Activated CD4-positive, alpha-beta T cell treated with anti-CD3 and anti-CD28 coated beads for 36 hours (primary cell): ENCODE measurements around the gene PTPRJ. TPM values are rescaled to one million over a fixed set of nuclear protein-coding genes. Genes with fewer than 3 reads are reported as not detected.

Experiments
- ATAC-seq: fragments of 200-7000 bp; cut with Tn5 transposase; one replicate; pipeline ENCODE4 v1.10.0; 2021; ENCODE audit warnings: mild to moderate bottlenecking, moderate library complexity
- CTCF ChIA-PET: fragments of 350-600 bp; sonication (Branson Sonifier 250); formaldehyde crosslinking; loops from one replicate; lab custom pipeline; 2021; ENCODE audit warnings: antibody characterized with exemption; lab: Charles Lee
- POLR2A ChIA-PET: fragments of 350-600 bp; sonication (Branson Sonifier 250); formaldehyde crosslinking; loops from one replicate; lab custom pipeline; 2021; ENCODE audit warnings: antibody characterized with exemption, inconsistent platforms; lab: Charles Lee
- DNase-seq: peaks from one replicate; pipeline ENCODE4 v3.0.0-alpha.2; 2020
- H3K27ac Mint-ChIP-seq: one replicate; pipeline ENCODE4 v1.8.0; 2021; ENCODE audit warnings: mixed read lengths
- H3K27me3 Mint-ChIP-seq: one replicate; pipeline ENCODE4 v1.8.0; 2021; ENCODE audit warnings: mixed read lengths
- H3K36me3 Mint-ChIP-seq: one replicate; pipeline ENCODE4 v1.8.0; 2021; ENCODE audit warnings: low read depth, mixed read lengths
- H3K4me1 Mint-ChIP-seq: one replicate; pipeline ENCODE4 v1.8.0; 2021; ENCODE audit warnings: mixed read lengths
- H3K4me3 Mint-ChIP-seq: one replicate; pipeline ENCODE4 v1.8.0; 2021; ENCODE audit warnings: mild to moderate bottlenecking, moderate library complexity, mixed read lengths
- H3K9me3 Mint-ChIP-seq: one replicate; pipeline ENCODE4 v1.8.0; 2021; ENCODE audit warnings: low read depth, mixed read lengths
- intact Hi-C, 2 experiments: fragments of 100-400 bp; cut with DNase I in 1 of 2; cut with micrococcal nuclease in 1 of 2; formaldehyde crosslinking; loops; one replicate each; pipeline versions ENCODE4 v1.14.2 to v1.15.1; 2022 to 2024; cut with DNase I, micrococcal nuclease
- total RNA-seq, 2 experiments: library from RNA; stranded (reverse); gene quantifications; one replicate each; pipeline ENCODE4 v1.2.3, GENCODE V29; 2021

The PTPRJ gene
- total RNA-seq, 2 experiments from 2014 or later = 20.8 to 21.3 TPM

DNA sequence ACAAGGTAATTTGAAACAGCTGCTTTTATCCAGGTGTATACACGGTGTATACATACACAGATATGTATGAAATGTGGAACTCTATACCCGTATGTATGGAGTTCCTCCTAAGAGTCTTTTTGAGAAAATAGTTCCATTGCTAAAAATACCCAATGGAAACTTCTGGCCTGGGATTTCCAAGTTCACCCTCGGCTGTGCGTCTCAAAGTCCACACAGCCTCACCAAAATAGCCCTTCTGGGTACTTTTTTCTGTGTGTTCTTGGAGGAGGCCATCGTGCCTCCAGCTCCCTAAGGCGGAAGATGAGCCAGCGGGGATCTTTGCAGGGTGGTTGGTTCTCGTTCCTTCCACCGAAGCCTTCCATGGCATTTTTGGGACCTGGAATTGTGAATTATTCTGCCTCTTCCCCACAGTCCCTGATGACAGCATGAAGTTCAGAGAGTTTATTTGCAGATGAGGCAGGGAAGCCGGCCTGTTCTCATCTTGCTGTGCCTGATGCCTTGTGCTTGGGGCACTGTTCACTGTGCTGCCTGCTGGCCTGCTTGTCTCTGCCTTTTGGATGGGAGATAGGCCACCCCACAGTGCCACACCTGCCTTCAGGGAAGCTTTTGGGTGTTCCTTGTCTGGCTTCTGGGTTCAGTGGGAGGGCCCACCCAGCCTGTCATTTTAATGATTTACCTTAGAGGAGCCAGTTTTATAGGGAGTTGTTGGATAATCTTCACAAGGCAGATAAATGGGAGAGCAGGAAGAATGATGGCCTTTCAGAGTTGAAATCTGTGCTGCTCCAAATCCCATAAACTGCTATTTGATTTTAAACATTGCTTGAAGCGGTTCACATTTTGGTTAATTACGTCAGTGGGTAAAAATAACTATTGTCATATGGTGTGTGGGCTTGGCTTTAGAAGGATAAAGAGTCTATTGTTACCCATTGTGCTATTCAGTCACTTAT is 123.5 kb downstream of the PTPRJ start:
- ATAC-seq = no peak
- CTCF ChIA-PET = interaction anchor here (0.7 to 1.0 kb wide), 4 partner anchors 20 to 283 kb away, joined by 3 to 6 read pairs (median 3); no protein-coding TSS in a partner anchor
- Mint-ChIP-seq H3K4me3 (no peak overlapping the region), H3K9me3 (no peaks in the 10 kb centered on the region), H3K4me1 (peaks cover 66% of the 10 kb centered on the region), H3K36me3 (peaks cover 3% of the 10 kb centered on the region), H3K27me3 (no peaks in the 10 kb centered on the region), H3K27ac (no peak overlapping the region)
- intact Hi-C loops = no loop called here
- POLR2A ChIA-PET = no interaction called here
- no peak for DNase-seq

DNA sequence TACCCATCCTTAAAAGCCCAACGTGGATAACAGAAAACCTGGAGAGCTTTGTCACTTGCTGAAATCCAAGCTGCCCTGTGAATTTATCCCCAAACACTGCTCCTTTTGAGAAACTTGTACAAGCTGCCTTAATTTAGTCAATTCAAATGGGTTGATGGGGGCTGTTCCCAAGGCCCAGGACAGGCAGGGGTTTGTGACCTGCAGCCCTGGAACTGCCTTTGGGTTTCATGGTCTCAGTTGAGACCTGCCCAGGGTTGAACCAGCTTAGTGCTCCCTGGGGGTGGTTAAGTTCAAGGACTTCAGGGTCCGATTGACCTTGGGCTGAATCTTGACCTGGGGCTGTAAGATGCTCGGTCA is 124.2 kb downstream of the PTPRJ start:
- no peaks in the 10 kb centered on the region for H3K9me3 Mint-ChIP-seq
- peaks cover 68% of the 10 kb centered on the region for H3K4me1 Mint-ChIP-seq
- peaks cover 2% of the 10 kb centered on the region for H3K36me3 Mint-ChIP-seq
- CTCF ChIA-PET = interaction anchor here (0.7 to 12.0 kb wide), 3 partner anchors 13 to 283 kb away, joined by 3 to 209 read pairs (median 3); no protein-coding TSS in a partner anchor
- DNase-seq (no peak), ATAC-seq (no peak)
- H3K27me3 Mint-ChIP-seq = no peaks in the 10 kb centered on the region
- intact Hi-C loops = no loop called here
- H3K27ac Mint-ChIP-seq = no peak overlapping the region
- POLR2A ChIA-PET = no interaction called here
- H3K4me3 Mint-ChIP-seq = no peak overlapping the region

DNA sequence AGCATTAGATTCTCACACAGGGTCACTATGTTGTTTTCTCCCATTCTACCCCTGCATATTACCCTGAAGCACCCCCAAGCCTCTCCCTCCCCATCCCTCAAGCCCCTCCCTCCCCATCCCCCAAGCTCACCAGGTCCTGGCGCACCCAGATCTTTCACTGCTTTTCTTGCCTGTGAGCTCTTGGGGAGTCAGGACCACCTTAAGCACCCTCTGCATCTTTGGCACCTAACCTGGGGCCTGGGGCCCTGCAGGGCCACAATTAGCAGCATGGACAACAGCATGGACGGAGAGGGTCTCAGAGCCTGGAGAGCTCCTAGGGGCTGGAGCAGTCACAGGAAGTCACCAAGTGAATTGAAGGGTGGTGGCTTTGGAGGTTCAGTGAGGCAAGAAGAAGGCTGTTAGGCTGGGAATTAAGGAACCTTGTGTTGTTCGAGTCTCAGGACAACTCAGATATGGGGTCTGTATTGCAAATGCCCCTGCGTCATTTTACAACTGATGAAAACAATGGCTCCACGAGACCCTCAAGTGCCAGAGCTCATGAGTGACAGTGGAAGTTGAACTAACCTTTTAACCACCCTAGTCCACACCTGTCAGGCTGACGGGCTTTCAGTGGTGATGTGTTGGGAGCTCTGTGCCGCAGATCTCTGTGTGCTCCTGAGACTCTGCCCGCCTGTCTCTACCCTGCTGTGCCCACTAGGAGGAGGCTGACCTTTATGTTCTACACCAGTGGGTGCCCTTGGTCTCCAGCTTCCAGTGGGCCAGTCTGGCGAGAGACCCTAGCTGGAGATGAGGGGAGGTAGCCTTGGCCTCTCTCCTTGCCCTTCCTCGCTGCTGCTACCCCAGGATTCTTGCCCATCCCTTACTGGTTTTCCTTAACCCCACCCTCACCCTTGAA is 125.0 kb downstream of the PTPRJ start:
- Mint-ChIP-seq H3K36me3 (no peaks in the 10 kb centered on the region), H3K9me3 (no peaks in the 10 kb centered on the region), H3K27ac (no peak overlapping the region), H3K27me3 (no peaks in the 10 kb centered on the region), H3K4me3 (no peak overlapping the region), H3K4me1 (peaks cover 71% of the 10 kb centered on the region)
- intact Hi-C loops = no loop called here
- DNase-seq = no peak
- no peak for ATAC-seq
- POLR2A ChIA-PET = no interaction called here
- CTCF ChIA-PET = interaction anchor here (0.6 to 12.0 kb wide), 4 partner anchors 14 to 252 kb away, joined by 3 to 209 read pairs (median 3); no protein-coding TSS in a partner anchor

DNA sequence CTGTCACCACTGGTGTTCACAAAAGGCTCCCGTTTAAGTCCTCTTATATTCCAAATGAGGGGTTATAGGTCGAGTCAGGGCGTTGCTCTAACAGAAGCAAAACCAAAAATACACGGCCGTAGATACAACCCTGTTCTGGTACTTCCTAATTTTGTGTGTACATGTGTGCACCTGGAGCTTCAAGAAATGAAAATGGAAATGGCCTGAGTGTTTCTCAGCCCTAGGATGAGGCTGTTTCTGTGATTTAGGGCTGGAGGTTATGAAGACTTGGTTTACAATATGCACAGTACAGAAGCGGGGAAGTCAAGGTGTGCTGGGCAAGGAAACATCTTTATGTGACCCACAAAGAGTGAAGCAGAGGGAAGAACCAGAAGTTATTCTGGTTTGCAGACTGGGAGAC is 125.8 kb downstream of the PTPRJ start:
- ATAC-seq (no peak), DNase-seq (no peak)
- Mint-ChIP-seq H3K4me1 (peaks cover 71% of the 10 kb centered on the region), H3K27ac (peak overlapping the region; percentile 48), H3K36me3 (no peaks in the 10 kb centered on the region), H3K9me3 (no peaks in the 10 kb centered on the region), H3K27me3 (no peaks in the 10 kb centered on the region), H3K4me3 (no peak overlapping the region)
- ChIA-PET CTCF (interaction anchor here (1.2 to 12.0 kb wide), 7 partner anchors 15 to 171 kb away, joined by 3 to 209 read pairs (median 3); no protein-coding TSS in a partner anchor), POLR2A (no interaction called here)
- intact Hi-C loops = no loop called here

DNA sequence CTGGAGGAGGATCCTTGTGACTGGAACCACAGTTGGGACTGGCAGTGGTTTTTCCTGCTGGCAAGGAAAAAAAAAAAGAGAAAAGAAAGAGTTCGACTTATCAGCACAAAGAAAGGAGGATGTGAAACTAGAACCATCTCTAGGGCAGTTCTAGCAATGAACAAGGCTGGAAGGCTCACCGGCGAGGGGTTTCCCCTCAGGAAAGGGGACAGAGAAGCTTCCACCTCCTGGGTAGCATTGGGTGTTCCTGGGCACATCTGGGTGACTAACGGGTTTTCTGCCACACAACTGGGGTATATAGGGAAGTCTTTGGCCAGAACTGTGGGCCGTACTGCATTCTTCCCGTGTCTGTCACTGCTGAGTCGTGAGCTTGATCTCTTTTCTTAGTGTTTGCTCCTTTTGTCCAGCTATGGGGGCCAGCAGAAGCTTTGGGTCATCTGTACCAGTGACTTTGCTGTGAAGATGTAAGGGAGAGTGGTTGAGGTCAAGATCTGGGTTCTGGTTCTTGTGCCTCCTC is 126.9 kb downstream of the PTPRJ start:
- intact Hi-C loops = loop anchor here (1.0 kb wide), 2 partner anchors 52 to 124 kb away; no protein-coding TSS in a partner anchor
- peak overlapping the region; percentile 13 for H3K4me3 Mint-ChIP-seq
- ATAC-seq = peak; percentile 78

DNA sequence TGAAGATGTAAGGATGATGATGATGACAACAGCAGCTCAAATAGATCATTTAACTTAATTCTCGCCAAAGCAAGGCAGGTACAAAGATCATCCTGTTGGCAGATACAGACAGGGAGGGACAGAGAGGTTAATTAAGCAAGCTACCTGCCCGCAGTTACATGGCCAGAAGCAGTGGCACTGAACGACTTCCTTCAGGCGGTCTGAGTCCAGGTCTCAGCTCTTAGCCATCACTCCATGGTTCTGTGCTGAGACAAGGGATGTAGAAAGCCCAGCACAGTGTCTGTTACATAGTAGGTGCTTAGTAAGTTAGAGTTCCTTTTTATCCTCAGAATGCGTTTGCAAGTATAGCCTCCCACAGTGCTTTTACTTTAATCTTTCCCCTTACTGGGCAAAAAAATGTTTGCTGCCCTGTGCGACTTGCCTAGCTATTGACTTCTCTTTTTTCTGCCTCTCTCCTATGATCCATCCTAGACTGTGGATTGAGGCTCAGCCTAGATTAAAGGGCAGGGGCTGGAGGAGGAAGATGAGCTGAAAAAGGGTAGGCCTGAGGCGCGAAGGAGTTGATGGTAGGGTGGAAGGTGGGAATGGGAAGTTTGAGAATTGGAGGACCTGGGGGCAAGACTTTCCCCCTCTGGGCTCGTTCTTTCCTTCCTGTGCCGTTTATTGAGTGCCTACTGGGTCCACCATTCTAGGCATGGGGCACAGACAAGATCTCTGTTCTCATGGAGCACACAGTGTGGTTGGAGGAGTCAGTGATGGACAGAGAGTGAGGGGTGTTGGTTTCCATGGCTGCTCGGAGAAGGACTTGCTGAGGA is 128.1 kb downstream of the PTPRJ start:
- no peak for DNase-seq
- no peak for ATAC-seq
- Mint-ChIP-seq H3K27ac (peak overlapping the region; percentile 87), H3K9me3 (no peaks in the 10 kb centered on the region), H3K27me3 (no peaks in the 10 kb centered on the region), H3K4me1 (peaks cover 54% of the 10 kb centered on the region), H3K36me3 (peaks cover 3% of the 10 kb centered on the region), H3K4me3 (no peak overlapping the region)
- CTCF ChIA-PET = interaction anchor here (0.6 to 12.0 kb wide), 31 partner anchors 7 to 443 kb away, joined by 3 to 209 read pairs (median 4); partner anchors contain the start of gene NUP160
- POLR2A ChIA-PET = interaction anchor here (0.7 to 1.8 kb wide), 7 partner anchors 53 to 176 kb away, joined by 3 to 7 read pairs (median 4); no protein-coding TSS in a partner anchor
- intact Hi-C loops = loop anchor here (1.0 to 2.0 kb wide), 7 partner anchors 11 to 260 kb away; partner anchors contain the start of gene NUP160 (in 1 of the 2)

More for the DNA sequence above, 126.9 kb downstream of the PTPRJ start:
- DNase-seq = peak; percentile 76
- H3K36me3 Mint-ChIP-seq = no peaks in the 10 kb centered on the region
- H3K4me1 Mint-ChIP-seq = peaks cover 62% of the 10 kb centered on the region
- H3K9me3 Mint-ChIP-seq = no peaks in the 10 kb centered on the region
- ChIA-PET POLR2A (interaction anchor here (0.6 to 1.8 kb wide), 4 partner anchors 41 to 175 kb away, joined by 3 to 7 read pairs (median 5); no protein-coding TSS in a partner anchor), CTCF (interaction anchor here (0.6 to 12.0 kb wide), 22 partner anchors 8 to 568 kb away, joined by 3 to 209 read pairs (median 4); no protein-coding TSS in a partner anchor)
- H3K27ac Mint-ChIP-seq = peak overlapping the region; percentile 51
- H3K27me3 Mint-ChIP-seq = no peaks in the 10 kb centered on the region

DNA sequence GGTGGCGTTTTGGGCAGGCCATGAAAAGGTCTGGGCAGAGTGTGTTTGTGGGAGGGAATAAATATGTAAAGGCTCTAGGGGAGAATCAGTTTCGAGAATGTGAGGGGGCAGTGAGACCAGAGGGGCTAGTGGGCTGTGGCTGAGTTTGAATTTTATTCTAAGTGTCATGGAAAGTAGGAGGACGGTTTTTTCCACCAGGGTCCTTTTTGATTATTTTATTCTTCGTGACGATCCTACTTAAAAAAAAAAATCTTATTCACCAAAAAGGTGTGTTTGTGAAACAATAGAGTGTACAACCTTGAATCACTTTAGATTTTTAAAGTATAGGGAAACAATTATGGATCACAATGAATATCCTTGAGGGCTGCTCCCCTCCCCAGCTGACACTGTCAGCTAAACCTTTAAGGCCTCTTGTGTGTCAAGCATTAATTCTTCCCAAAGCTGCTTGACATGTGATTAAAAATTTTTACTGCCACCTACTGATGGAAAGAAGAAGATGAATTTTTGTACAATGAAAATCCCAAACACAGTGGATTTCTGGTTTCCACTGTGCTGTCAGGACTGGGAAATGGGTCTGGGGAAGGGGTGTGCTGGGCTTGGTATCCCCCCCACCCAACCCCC is 128.8 kb downstream of the PTPRJ start:
- Mint-ChIP-seq H3K4me3 (peak overlapping the region; percentile 66), H3K36me3 (peaks cover 3% of the 10 kb centered on the region), H3K27me3 (no peaks in the 10 kb centered on the region), H3K4me1 (peaks cover 49% of the 10 kb centered on the region), H3K9me3 (no peaks in the 10 kb centered on the region), H3K27ac (peak overlapping the region; percentile 87)
- intact Hi-C loops = loop anchor here (1.0 to 2.0 kb wide), 7 partner anchors 12 to 260 kb away; partner anchors contain the start of gene NUP160 (in 1 of the 2)
- CTCF ChIA-PET = interaction anchor here (0.6 to 12.0 kb wide), 20 partner anchors 8 to 444 kb away, joined by 3 to 209 read pairs (median 4); partner anchors contain the start of gene NUP160
- DNase-seq (no peak), ATAC-seq (peak; percentile 34)
- POLR2A ChIA-PET = interaction anchor here (0.7 to 1.3 kb wide), 3 partner anchors 92 to 177 kb away, joined by 3 to 5 read pairs (median 4); no protein-coding TSS in a partner anchor

DNA sequence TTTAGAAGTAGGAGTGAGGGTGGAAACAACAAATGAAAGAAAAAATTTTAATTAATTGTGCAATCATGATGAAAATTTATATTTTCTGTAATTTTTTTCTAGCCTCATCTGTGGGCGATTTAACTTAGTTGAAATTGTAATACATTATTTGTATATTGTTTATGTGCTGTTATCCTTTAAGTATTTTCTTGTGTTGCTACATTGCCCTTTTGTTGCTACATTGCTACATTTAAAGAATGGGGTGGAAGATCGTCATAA is 130.1 kb downstream of the PTPRJ start:
- peaks cover 14% of the 10 kb centered on the region for H3K36me3 Mint-ChIP-seq
- ChIA-PET CTCF (interaction anchor here (0.6 to 12.0 kb wide), 7 partner anchors 10 to 271 kb away, joined by 3 to 209 read pairs (median 7); partner anchors contain the start of gene NUP160), POLR2A (interaction anchor here (0.7 kb wide), 2 partner anchors 178 to 272 kb away, joined by 3 to 4 read pairs; no protein-coding TSS in a partner anchor)
- H3K27me3 Mint-ChIP-seq = no peaks in the 10 kb centered on the region
- DNase-seq (no peak), ATAC-seq (no peak)
- intact Hi-C loops = loop anchor here (1.0 to 10.0 kb wide), 7 partner anchors 146 to 468 kb away; partner anchors contain the start of genes FNBP4 (in 2 of the 2) and MTCH2 (in 1 of the 2)
- H3K9me3 Mint-ChIP-seq = peaks cover 10% of the 10 kb centered on the region
- H3K4me1 Mint-ChIP-seq = peaks cover 45% of the 10 kb centered on the region
- H3K27ac Mint-ChIP-seq = no peak overlapping the region
- H3K4me3 Mint-ChIP-seq = no peak overlapping the region

DNA sequence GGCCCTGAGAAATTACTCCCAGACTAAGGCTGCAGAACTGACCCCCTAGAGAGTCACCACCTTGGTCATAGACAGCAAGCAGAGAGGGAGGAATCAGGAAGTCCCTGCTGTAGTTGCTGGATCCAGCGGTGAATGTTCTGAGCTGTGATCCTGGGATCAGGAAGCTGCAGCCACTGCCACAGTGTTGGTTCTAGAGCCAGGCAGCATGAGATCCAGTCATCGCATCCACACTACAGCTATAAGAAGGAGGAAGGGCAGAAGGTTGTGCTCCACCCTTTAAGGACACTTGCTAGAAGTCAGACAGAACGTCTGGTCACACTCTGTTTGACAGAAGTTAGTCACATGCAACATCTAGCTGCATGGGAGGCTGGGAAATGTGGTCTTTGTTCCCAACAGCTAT is 131.5 kb downstream of the PTPRJ start:
- Mint-ChIP-seq H3K36me3 (peaks cover 14% of the 10 kb centered on the region), H3K4me1 (peaks cover 32% of the 10 kb centered on the region), H3K4me3 (no peak overlapping the region), H3K27me3 (no peaks in the 10 kb centered on the region), H3K27ac (no peak overlapping the region), H3K9me3 (peaks cover 10% of the 10 kb centered on the region)
- no peak for DNase-seq
- no peak for ATAC-seq
- POLR2A ChIA-PET = no interaction called here
- intact Hi-C loops = loop anchor here (2.0 to 10.0 kb wide), 4 partner anchors 249 to 470 kb away; partner anchors contain the start of genes FNBP4 (in 2 of the 2) and MTCH2 (in 1 of the 2)
- CTCF ChIA-PET = interaction anchor here (0.6 to 12.0 kb wide), 6 partner anchors 8 to 192 kb away, joined by 3 to 209 read pairs (median 4); no protein-coding TSS in a partner anchor
